ENCODE measurements around the gene RTL10.

RTL10 gene

DNA sequence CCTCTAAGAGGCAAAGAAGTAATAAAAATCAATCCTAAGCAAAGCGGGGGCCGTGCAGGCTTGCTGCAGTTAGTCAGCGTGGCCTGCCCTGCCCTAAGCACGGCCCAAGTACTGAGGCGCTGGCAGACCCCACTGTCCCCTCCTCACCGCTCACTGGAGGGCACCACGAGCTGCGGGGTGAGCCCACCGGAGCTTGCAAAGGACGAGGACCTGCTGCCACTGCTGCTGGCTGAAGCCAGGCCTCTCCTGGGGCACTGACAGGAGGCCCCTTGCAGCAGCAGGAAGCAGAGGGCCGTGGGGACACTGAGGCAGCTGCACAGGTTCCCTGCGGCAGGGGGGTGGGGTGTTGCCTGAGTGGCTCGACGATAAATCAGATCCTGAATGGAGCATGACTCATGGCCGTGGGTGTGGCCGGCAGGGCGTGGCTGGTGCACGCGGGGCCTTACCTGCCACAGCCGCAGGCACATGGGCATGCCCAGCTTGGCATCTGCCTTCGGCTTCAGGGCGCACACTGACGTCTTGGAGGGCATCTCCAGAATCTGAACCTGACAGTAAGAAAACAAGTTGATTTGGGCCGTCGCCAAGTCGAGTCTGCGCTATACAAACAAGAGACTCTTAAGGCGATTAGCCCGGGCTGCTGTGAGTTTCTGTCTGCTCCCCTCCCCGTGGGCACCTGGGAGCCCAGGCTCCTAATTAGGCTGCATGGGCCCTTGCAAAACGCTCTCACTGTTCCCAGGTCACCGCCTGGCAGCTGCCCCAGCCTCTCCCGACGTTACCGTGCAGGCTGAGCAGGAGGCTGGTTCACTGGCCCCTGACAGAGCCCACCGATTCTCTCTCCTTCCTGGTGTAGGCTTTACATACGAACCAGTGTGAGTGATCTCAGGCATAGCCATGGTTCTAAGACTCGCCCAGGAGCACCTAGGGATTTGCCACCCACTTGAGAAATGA, 48.2 kb downstream of the RTL10 start (continued):
- TF ChIP-seq ZNF677 (tag by site-specific recombination; IDR thresholded peaks at IDR 0.05) = no peak
- no peak for TF ChIP-seq ZNF600 (tag by site-specific recombination; IDR thresholded peaks at IDR 0.05)
- no peak for TF ChIP-seq ZNF837 (tag by site-specific recombination; IDR thresholded peaks at IDR 0.05)
- TF ChIP-seq ZSCAN23 (tag by site-specific recombination; IDR thresholded peaks at IDR 0.05) = no peak
- TF ChIP-seq MZF1 (tag by site-specific recombination; IDR thresholded peaks at IDR 0.05; ENCODE audit: borderline replicate concordance) = no peak
- peak; percentile 80 for TF ChIP-seq ZFHX2 (tag by site-specific recombination; conservative IDR thresholded peaks at IDR 0.05)
- TF ChIP-seq, protein P1, sequence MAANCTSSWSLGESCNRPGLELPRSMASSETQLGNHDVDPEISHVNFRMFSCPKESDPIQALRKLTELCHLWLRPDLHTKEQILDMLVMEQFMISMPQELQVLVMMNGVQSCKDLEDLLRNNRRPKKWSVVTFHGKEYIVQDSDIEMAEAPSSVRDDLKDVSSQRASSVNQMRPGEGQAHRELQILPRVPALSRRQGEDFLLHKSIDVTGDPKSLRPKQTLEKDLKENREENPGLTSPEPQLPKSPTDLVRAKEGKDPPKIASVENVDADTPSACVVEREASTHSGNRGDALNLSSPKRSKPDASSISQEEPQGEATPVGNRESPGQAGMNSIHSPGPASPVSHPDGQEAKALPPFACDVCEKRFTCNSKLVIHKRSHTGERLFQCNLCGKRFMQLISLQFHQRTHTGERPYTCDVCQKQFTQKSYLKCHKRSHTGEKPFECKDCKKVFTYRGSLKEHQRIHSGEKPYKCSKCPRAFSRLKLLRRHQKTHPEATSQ (tag by site-specific recombination; IDR thresholded peaks at IDR 0.05) = no peak
- TF ChIP-seq ZNF350 (tag by site-specific recombination; IDR thresholded peaks at IDR 0.05) = no peak
- TF ChIP-seq, protein P2, sequence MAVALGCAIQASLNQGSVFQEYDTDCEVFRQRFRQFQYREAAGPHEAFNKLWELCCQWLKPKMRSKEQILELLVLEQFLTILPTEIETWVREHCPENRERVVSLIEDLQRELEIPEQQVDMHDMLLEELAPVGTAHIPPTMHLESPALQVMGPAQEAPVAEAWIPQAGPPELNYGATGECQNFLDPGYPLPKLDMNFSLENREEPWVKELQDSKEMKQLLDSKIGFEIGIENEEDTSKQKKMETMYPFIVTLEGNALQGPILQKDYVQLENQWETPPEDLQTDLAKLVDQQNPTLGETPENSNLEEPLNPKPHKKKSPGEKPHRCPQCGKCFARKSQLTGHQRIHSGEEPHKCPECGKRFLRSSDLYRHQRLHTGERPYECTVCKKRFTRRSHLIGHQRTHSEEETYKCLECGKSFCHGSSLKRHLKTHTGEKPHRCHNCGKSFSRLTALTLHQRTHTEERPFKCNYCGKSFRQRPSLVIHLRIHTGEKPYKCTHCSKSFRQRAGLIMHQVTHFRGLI (tag by site-specific recombination; IDR thresholded peaks at IDR 0.05) = no peak
- TF ChIP-seq, protein P3, sequence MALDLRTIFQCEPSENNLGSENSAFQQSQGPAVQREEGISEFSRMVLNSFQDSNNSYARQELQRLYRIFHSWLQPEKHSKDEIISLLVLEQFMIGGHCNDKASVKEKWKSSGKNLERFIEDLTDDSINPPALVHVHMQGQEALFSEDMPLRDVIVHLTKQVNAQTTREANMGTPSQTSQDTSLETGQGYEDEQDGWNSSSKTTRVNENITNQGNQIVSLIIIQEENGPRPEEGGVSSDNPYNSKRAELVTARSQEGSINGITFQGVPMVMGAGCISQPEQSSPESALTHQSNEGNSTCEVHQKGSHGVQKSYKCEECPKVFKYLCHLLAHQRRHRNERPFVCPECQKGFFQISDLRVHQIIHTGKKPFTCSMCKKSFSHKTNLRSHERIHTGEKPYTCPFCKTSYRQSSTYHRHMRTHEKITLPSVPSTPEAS (tag by site-specific recombination; IDR thresholded peaks at IDR 0.05) = no peak
- TF ChIP-seq ZNF514 (tag by site-specific recombination; IDR thresholded peaks at IDR 0.05) = no peak
- TF ChIP-seq, protein P4, sequence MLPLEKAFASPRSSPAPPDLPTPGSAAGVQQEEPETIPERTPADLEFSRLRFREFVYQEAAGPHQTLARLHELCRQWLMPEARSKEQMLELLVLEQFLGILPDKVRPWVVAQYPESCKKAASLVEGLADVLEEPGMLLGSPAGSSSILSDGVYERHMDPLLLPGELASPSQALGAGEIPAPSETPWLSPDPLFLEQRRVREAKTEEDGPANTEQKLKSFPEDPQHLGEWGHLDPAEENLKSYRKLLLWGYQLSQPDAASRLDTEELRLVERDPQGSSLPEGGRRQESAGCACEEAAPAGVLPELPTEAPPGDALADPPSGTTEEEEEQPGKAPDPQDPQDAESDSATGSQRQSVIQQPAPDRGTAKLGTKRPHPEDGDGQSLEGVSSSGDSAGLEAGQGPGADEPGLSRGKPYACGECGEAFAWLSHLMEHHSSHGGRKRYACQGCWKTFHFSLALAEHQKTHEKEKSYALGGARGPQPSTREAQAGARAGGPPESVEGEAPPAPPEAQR (tag by site-specific recombination; IDR thresholded peaks at IDR 0.05) = no peak
- TF ChIP-seq, protein P5, sequence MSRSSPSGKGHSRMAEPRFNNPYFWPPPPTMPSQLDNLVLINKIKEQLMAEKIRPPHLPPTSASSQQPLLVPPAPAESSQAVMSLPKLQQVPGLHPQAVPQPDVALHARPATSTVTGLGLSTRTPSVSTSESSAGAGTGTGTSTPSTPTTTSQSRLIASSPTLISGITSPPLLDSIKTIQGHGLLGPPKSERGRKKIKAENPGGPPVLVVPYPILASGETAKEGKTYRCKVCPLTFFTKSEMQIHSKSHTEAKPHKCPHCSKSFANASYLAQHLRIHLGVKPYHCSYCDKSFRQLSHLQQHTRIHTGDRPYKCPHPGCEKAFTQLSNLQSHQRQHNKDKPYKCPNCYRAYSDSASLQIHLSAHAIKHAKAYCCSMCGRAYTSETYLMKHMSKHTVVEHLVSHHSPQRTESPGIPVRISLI (tag by site-specific recombination; IDR thresholded peaks at IDR 0.05) = no peak
- TF ChIP-seq, protein P6, sequence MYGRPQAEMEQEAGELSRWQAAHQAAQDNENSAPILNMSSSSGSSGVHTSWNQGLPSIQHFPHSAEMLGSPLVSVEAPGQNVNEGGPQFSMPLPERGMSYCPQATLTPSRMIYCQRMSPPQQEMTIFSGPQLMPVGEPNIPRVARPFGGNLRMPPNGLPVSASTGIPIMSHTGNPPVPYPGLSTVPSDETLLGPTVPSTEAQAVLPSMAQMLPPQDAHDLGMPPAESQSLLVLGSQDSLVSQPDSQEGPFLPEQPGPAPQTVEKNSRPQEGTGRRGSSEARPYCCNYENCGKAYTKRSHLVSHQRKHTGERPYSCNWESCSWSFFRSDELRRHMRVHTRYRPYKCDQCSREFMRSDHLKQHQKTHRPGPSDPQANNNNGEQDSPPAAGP (tag by site-specific recombination; IDR thresholded peaks at IDR 0.05) = peak; percentile 93
- no peak for TF ChIP-seq TCF7L2 (IDR thresholded peaks at IDR 0.05; ENCODE audit: borderline replicate concordance, low read depth, low read length)
- TF ChIP-seq, protein P7, sequence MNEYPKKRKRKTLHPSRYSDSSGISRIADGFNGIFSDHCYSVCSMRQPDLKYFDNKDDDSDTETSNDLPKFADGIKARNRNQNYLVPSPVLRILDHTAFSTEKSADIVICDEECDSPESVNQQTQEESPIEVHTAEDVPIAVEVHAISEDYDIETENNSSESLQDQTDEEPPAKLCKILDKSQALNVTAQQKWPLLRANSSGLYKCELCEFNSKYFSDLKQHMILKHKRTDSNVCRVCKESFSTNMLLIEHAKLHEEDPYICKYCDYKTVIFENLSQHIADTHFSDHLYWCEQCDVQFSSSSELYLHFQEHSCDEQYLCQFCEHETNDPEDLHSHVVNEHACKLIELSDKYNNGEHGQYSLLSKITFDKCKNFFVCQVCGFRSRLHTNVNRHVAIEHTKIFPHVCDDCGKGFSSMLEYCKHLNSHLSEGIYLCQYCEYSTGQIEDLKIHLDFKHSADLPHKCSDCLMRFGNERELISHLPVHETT (tag by site-specific recombination; IDR thresholded peaks at IDR 0.05) = no peak
- peak; percentile 58 for TF ChIP-seq OSR2 (tag by site-specific recombination; IDR thresholded peaks at IDR 0.05)
- TF ChIP-seq, protein P8, sequence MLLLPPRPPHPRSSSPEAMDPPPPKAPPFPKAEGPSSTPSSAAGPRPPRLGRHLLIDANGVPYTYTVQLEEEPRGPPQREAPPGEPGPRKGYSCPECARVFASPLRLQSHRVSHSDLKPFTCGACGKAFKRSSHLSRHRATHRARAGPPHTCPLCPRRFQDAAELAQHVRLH (tag by site-specific recombination; IDR thresholded peaks at IDR 0.05) = no peak
- TF ChIP-seq YY2 (tag by site-specific recombination; IDR thresholded peaks at IDR 0.05) = no peak
- TF ChIP-seq ZNF2 (tag by site-specific recombination; IDR thresholded peaks at IDR 0.05) = no peak
- no peak for TF ChIP-seq WT1 (tag by site-specific recombination; IDR thresholded peaks at IDR 0.05)
- TF ChIP-seq, protein P9, sequence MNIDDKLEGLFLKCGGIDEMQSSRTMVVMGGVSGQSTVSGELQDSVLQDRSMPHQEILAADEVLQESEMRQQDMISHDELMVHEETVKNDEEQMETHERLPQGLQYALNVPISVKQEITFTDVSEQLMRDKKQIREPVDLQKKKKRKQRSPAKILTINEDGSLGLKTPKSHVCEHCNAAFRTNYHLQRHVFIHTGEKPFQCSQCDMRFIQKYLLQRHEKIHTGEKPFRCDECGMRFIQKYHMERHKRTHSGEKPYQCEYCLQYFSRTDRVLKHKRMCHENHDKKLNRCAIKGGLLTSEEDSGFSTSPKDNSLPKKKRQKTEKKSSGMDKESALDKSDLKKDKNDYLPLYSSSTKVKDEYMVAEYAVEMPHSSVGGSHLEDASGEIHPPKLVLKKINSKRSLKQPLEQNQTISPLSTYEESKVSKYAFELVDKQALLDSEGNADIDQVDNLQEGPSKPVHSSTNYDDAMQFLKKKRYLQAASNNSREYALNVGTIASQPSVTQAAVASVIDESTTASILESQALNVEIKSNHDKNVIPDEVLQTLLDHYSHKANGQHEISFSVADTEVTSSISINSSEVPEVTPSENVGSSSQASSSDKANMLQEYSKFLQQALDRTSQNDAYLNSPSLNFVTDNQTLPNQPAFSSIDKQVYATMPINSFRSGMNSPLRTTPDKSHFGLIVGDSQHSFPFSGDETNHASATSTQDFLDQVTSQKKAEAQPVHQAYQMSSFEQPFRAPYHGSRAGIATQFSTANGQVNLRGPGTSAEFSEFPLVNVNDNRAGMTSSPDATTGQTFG (tag by site-specific recombination; IDR thresholded peaks at IDR 0.05; ENCODE audit: borderline replicate concordance) = no peak
- no peak for TF ChIP-seq FEZF1 (tag by site-specific recombination; IDR thresholded peaks at IDR 0.05)
- TF ChIP-seq ZNF184 (tag by site-specific recombination; IDR thresholded peaks at IDR 0.05) = no peak
- no peak for TF ChIP-seq ZNF561 (tag by site-specific recombination; IDR thresholded peaks at IDR 0.05; ENCODE audit: borderline replicate concordance)
- TF ChIP-seq SP7 (tag by site-specific recombination; IDR thresholded peaks at IDR 0.05) = peak; percentile 66; the same call in 1 of the 2 replicates
- no peak for TF ChIP-seq BCL11B (tag by site-specific recombination; IDR thresholded peaks at IDR 0.05; ENCODE audit: low read depth)
